HepG2 (cell line): ENCODE results near the gene AP3D1. TPM values are rescaled to one million over a fixed set of nuclear protein-coding genes. Genes with fewer than 3 reads are reported as not detected.

Experiments
- CHD4 ChIP-seq: fragments of 200-600 bp; sonication (generic); IDR thresholded peaks from 2 replicates; pipeline ENCODE4 v1.7.0; 2017; ENCODE audit warnings: mild to moderate bottlenecking, low read length, borderline replicate concordance
- PHF8 ChIP-seq: sonication (generic); formaldehyde crosslinking; IDR thresholded peaks from 2 replicates; pipeline ENCODE4 v1.5.0; 2020; ENCODE audit warnings: missing genetic modification reagents
- SALL1 ChIP-seq: sonication (generic); formaldehyde crosslinking; IDR thresholded peaks from 2 replicates; pipeline ENCODE4 v1.8.0; 2022; ENCODE audit warnings: mild to moderate bottlenecking, missing genetic modification reagents
- SMARCC2 ChIP-seq: fragments of 450-650 bp; IDR thresholded peaks from 2 replicates; pipeline ENCODE4 v1.6.1; 2017; ENCODE audit warnings: antibody characterized with exemption, mild to moderate bottlenecking
- TOE1 ChIP-seq: sonication (generic); formaldehyde crosslinking; IDR thresholded peaks from 2 replicates; pipeline ENCODE4 v1.4.0; 2020; ENCODE audit warnings: mild to moderate bottlenecking, missing genetic modification reagents
- ZNF451 ChIP-seq: sonication (generic); formaldehyde crosslinking; IDR thresholded peaks from 2 replicates; pipeline ENCODE4 v1.5.0; 2020; ENCODE audit warnings: mild to moderate bottlenecking, missing genetic modification reagents
- ZSCAN30 ChIP-seq: sonication (generic); formaldehyde crosslinking; IDR thresholded peaks from 2 replicates; pipeline ENCODE4 v1.5.0; 2020; ENCODE audit warnings: mild to moderate bottlenecking, missing genetic modification reagents
- polyA plus RNA-seq, 8 experiments: library from polyadenylated mRNA; depleted of rRNA in 3 of 8; stranded (reverse) in 7 of 8; unstranded in 1 of 8; fragments of >200 nt; fragmentation: Illumina TruSeq in 4 of 8; extraction: Trizol in 4 of 8; gene quantifications; 2 replicates each; pipeline versions ENCODE4 v1.2.1 to v1.2.3, GENCODE V29; 2011 to 2016; ENCODE audit warnings: low read depth in 4 of 8, missing spikeins in 1 of 8, mixed read lengths in 1 of 8; ENCODE audit not compliant: insufficient read depth in 1 of 8
- total RNA-seq, 5 experiments: library from RNA; depleted of rRNA; stranded (reverse); fragments of >200 nt; fragmentation: Illumina TruSeq; extraction: Trizol; gene quantifications; 2 replicates each; pipeline ENCODE4 v1.2.3, GENCODE V29; 2016; ENCODE audit warnings: low read depth in 1 of 5
- TF ChIP-seq, protein P1 (sequence below): sonication (generic); formaldehyde crosslinking; IDR thresholded peaks from 2 replicates; pipeline ENCODE4 v1.4.0; 2020; ENCODE audit warnings: missing genetic modification reagents, mild to moderate bottlenecking, borderline replicate concordance
- TF ChIP-seq, protein P2 (sequence below): sonication (generic); formaldehyde crosslinking; IDR thresholded peaks from 2 replicates; pipeline ENCODE4 v1.5.1; 2020; ENCODE audit warnings: missing genetic modification reagents, mild to moderate bottlenecking, borderline replicate concordance
- TF ChIP-seq, protein P3 (sequence below): IDR thresholded peaks from 2 replicates; pipeline ENCODE4 v1.6.1; 2016; ENCODE audit warnings: mild to moderate bottlenecking
- TF ChIP-seq, protein P4 (sequence below): sonication (generic); formaldehyde crosslinking; IDR thresholded peaks from 2 replicates; pipeline ENCODE4 v1.5.1; 2020; ENCODE audit warnings: mild to moderate bottlenecking, missing genetic modification reagents, moderate library complexity
- TF ChIP-seq, protein P5 (sequence below): sonication (generic); formaldehyde crosslinking; IDR thresholded peaks from 2 replicates; pipeline ENCODE4 v1.5.0; 2020; ENCODE audit warnings: missing genetic modification reagents
- TF ChIP-seq, protein P6 (sequence below): IDR thresholded peaks from 2 replicates; pipeline ENCODE4 v1.6.1; 2016; ENCODE audit warnings: missing genetic modification reagents, missing compliant biosample characterization
- TF ChIP-seq, protein P7 (sequence below): sonication (generic); formaldehyde crosslinking; IDR thresholded peaks from 2 replicates; pipeline ENCODE4 v1.4.0; 2020; ENCODE audit warnings: missing genetic modification reagents
- TF ChIP-seq, protein P8 (sequence below): sonication (generic); formaldehyde crosslinking; IDR thresholded peaks from 2 replicates; pipeline ENCODE4 v1.4.0; 2020; ENCODE audit warnings: mild to moderate bottlenecking, missing genetic modification reagents

The AP3D1 gene
- total and polyA plus RNA-seq, 2 of the 13 experiments (the other 11 are each of a cell fraction or from before 2014, with no cell fraction given), result 68.0 to 82.6 TPM

DNA sequence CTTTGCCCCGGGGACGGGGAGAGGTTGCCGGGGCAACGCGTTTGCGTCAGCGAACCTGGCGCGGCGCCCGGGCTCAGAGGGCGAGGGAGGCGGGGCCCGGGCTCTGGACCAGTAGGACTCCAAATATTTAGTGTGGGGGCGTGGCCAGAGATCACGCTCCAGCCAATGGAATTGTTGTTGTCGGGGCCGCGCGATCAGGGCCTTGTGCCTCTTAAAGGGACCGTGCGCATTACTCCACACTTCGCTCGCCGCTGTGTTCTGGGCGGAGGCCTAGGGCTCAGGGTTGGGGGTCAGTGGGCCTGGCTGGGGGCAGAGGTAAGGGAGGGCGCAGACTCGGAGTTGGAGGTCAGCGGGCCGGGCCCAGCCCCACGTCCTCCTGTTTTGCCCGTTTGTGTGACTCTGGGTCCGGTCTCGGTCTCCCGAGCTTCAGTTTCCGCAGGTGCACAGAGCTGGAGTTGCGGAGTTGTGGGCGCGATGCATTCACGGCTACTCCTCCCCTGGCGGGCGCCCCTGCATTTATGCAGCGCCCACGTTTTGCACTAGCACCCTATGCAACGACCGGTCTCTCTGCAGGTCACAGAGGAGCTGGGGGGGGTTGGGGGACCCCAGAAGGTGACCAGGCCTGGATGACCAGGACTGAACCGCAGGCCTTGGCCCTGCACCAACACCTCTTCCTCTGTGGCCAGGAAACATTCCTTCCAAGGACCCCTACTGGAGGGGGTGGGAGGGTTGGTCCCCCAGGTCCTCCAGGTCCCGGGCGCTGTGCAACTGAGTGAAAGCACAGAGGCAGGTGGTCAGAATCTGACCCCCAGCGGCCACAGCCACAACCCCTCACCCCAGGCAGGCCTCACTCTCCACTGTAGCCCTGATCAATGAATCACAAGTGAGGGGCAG is 89.6 kb downstream of the AP3D1 start (continued):
- TF ChIP-seq, protein P1, sequence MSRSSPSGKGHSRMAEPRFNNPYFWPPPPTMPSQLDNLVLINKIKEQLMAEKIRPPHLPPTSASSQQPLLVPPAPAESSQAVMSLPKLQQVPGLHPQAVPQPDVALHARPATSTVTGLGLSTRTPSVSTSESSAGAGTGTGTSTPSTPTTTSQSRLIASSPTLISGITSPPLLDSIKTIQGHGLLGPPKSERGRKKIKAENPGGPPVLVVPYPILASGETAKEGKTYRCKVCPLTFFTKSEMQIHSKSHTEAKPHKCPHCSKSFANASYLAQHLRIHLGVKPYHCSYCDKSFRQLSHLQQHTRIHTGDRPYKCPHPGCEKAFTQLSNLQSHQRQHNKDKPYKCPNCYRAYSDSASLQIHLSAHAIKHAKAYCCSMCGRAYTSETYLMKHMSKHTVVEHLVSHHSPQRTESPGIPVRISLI (CRISPR knock-in tag), result no peak
- TF ChIP-seq SMARCC2 (no peak), ZNF451 (CRISPR knock-in tag) (no peak), PHF8 (CRISPR knock-in tag) (peak; percentile 80), SALL1 (CRISPR knock-in tag) (no peak; the same call in 1 of the 2 replicates), ZSCAN30 (CRISPR knock-in tag) (no peak), CHD4 (no peak), TOE1 (CRISPR knock-in tag) (no peak; the same call in 1 of the 2 replicates)
- TF ChIP-seq, protein P2, sequence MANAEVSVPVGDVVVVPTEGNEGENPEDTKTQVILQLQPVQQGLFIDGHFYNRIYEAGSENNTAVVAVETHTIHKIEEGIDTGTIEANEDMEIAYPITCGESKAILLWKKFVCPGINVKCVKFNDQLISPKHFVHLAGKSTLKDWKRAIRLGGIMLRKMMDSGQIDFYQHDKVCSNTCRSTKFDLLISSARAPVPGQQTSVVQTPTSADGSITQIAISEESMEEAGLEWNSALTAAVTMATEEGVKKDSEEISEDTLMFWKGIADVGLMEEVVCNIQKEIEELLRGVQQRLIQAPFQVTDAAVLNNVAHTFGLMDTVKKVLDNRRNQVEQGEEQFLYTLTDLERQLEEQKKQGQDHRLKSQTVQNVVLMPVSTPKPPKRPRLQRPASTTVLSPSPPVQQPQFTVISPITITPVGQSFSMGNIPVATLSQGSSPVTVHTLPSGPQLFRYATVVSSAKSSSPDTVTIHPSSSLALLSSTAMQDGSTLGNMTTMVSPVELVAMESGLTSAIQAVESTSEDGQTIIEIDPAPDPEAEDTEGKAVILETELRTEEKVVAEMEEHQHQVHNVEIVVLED (CRISPR knock-in tag), result no peak; the same call in 1 of the 2 replicates
- TF ChIP-seq, protein P3, sequence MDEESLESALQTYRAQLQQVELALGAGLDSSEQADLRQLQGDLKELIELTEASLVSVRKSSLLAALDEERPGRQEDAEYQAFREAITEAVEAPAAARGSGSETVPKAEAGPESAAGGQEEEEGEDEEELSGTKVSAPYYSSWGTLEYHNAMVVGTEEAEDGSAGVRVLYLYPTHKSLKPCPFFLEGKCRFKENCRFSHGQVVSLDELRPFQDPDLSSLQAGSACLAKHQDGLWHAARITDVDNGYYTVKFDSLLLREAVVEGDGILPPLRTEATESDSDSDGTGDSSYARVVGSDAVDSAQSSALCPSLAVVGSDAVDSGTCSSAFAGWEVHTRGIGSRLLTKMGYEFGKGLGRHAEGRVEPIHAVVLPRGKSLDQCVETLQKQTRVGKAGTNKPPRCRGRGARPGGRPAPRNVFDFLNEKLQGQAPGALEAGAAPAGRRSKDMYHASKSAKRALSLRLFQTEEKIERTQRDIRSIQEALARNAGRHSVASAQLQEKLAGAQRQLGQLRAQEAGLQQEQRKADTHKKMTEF (CRISPR knock-in tag), result peak; percentile 23; the same call in 1 of the 2 replicates
- TF ChIP-seq, protein P4, sequence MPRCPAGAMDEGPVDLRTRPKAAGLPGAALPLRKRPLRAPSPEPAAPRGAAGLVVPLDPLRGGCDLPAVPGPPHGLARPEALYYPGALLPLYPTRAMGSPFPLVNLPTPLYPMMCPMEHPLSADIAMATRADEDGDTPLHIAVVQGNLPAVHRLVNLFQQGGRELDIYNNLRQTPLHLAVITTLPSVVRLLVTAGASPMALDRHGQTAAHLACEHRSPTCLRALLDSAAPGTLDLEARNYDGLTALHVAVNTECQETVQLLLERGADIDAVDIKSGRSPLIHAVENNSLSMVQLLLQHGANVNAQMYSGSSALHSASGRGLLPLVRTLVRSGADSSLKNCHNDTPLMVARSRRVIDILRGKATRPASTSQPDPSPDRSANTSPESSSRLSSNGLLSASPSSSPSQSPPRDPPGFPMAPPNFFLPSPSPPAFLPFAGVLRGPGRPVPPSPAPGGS (CRISPR knock-in tag), result peak; percentile 15; the same call in 1 of the 2 replicates
- TF ChIP-seq, protein P5, sequence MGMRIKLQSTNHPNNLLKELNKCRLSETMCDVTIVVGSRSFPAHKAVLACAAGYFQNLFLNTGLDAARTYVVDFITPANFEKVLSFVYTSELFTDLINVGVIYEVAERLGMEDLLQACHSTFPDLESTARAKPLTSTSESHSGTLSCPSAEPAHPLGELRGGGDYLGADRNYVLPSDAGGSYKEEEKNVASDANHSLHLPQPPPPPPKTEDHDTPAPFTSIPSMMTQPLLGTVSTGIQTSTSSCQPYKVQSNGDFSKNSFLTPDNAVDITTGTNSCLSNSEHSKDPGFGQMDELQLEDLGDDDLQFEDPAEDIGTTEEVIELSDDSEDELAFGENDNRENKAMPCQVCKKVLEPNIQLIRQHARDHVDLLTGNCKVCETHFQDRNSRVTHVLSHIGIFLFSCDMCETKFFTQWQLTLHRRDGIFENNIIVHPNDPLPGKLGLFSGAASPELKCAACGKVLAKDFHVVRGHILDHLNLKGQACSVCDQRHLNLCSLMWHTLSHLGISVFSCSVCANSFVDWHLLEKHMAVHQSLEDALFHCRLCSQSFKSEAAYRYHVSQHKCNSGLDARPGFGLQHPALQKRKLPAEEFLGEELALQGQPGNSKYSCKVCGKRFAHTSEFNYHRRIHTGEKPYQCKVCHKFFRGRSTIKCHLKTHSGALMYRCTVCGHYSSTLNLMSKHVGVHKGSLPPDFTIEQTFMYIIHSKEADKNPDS (CRISPR knock-in tag), result no peak
- TF ChIP-seq, protein P6, sequence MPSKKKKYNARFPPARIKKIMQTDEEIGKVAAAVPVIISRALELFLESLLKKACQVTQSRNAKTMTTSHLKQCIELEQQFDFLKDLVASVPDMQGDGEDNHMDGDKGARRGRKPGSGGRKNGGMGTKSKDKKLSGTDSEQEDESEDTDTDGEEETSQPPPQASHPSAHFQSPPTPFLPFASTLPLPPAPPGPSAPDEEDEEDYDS, result peak; percentile 94
- TF ChIP-seq, protein P7, sequence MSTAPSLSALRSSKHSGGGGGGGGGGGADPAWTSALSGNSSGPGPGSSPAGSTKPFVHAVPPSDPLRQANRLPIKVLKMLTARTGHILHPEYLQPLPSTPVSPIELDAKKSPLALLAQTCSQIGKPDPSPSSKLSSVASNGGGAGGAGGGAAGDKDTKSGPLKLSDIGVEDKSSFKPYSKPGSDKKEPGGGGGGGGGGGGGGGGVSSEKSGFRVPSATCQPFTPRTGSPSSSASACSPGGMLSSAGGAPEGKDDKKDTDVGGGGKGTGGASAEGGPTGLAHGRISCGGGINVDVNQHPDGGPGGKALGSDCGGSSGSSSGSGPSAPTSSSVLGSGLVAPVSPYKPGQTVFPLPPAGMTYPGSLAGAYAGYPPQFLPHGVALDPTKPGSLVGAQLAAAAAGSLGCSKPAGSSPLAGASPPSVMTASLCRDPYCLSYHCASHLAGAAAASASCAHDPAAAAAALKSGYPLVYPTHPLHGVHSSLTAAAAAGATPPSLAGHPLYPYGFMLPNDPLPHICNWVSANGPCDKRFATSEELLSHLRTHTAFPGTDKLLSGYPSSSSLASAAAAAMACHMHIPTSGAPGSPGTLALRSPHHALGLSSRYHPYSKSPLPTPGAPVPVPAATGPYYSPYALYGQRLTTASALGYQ (CRISPR knock-in tag), result peak; percentile 47; the same call in 1 of the 2 replicates
- TF ChIP-seq, protein P8, sequence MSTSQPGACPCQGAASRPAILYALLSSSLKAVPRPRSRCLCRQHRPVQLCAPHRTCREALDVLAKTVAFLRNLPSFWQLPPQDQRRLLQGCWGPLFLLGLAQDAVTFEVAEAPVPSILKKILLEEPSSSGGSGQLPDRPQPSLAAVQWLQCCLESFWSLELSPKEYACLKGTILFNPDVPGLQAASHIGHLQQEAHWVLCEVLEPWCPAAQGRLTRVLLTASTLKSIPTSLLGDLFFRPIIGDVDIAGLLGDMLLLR (CRISPR knock-in tag), result peak; percentile 60
